ENCODE data around the gene ICAM5. TPM values are rescaled to one million over a fixed set of nuclear protein-coding genes. Genes with fewer than 3 reads are reported as not detected.
"Not testable (repeated sequence)": the region's sequence is repeated elsewhere in the genome, so short reads cannot be mapped to it uniquely, and the experiment has no call there.

Gene ICAM5
- under 1 TPM in 3 of 4 donors, not detected in 1; 0.10 to 0.54 (median 0.52) TPM for polyA plus RNA-seq
- long read RNA-seq, donor 1 = 0 reads
- long read RNA-seq, donor 2 = 0 reads
- long read RNA-seq, donor 3 = 0 reads
- long read RNA-seq, donor 4 = 0 reads
- long read RNA-seq, donor 5 = 0 reads
- long read RNA-seq, donor 6 = 0 reads
- long read RNA-seq, donor 7 = 0 reads
- long read RNA-seq, donor 8 = 0 reads
- long read RNA-seq, donor 9 = 0 reads
- long read RNA-seq, donor 10 = 0 reads

GRCh38 chr19:10289836-10290356, at the start of gene ICAM5:
TSS of gene ICAM5 (plus strand) at chr19:10289952. CDS start at chr19:10290044, 92 bp downstream.
- Histone ChIP-seq H3K27ac (ENCODE audit: low read depth in 1 of 3, low read length in 2 of 3) (no peak within 1 kb of the TSS), H3K4me1 (ENCODE audit: control insufficient read depth in 3 of 3, insufficient read depth in 2 of 3, low read depth in 1 of 3, low read length in 2 of 3) (peaks cover 0 to 53% (median 4%) of the 10 kb centered on the region in 3 donors), H3K9me3 (ENCODE audit: control insufficient read depth in 2 of 2, insufficient read depth in 1 of 2, low read depth in 1 of 2, low read length in 1 of 2) (peaks cover 0 to 8% of the 10 kb centered on the region in 2 donors), H3K4me3 (ENCODE audit: low read depth in 1 of 3, low read length in 3 of 3) (peak within 1 kb of the TSS in 1 of 3 donors; percentile 28), H3K27me3 (ENCODE audit: control insufficient read depth in 3 of 3, insufficient read depth in 3 of 3, low read length in 3 of 3) (peaks cover 4 to 83% (median 37%) of the 10 kb centered on the region in 3 donors), H3K36me3 (ENCODE audit: control insufficient read depth in 3 of 3, insufficient read depth in 2 of 3, low read depth in 1 of 3, low read length in 3 of 3) (peaks cover 0 to 8% (median 0%) of the 10 kb centered on the region in 3 donors)
- 1 to 3% (median 1%) methylated on average over 29 to 45 of the region's 45 CpGs for WGBS, 3 donors
- DNase-seq (no peak), FAIRE-seq (no peak)

- H3K36me3 ChIP-seq (ENCODE audit: control insufficient read depth in 3 of 3, insufficient read depth in 2 of 3, low read depth in 1 of 3, low read length in 3 of 3); FAIRE-seq; H3K27me3 ChIP-seq (ENCODE audit: control insufficient read depth in 3 of 3, insufficient read depth in 3 of 3, low read length in 3 of 3); H3K27ac ChIP-seq (ENCODE audit: low read depth in 1 of 3, low read length in 2 of 3); H3K4me3 ChIP-seq (ENCODE audit: low read depth in 1 of 3, low read length in 3 of 3); H3K4me1 ChIP-seq (ENCODE audit: control insufficient read depth in 3 of 3, insufficient read depth in 2 of 3, low read depth in 1 of 3, low read length in 2 of 3); DNase-seq; H3K9me3 ChIP-seq (ENCODE audit: control insufficient read depth in 2 of 2, insufficient read depth in 1 of 2, low read depth in 1 of 2, low read length in 1 of 2): not testable (repeated sequence)
- WGBS, 3 donors = 91 to 95% (median 92%) methylated on average over 10 to 11 of the region's 11 CpGs
These were observed 47.8 kb upstream of the ICAM5 start for GRCh38 chr19:10241826-10242449.

GRCh38 chr19:10243606-10244005, 46.1 kb upstream of the ICAM5 start:
- FAIRE-seq = no peak

GRCh38 chr19:10245189-10245939, 44.4 kb upstream of the ICAM5 start:
- Histone ChIP-seq H3K4me3 (ENCODE audit: low read depth in 1 of 3, low read length in 3 of 3) (no peak overlapping the region), H3K4me1 (ENCODE audit: control insufficient read depth in 3 of 3, insufficient read depth in 2 of 3, low read depth in 1 of 3, low read length in 2 of 3) (no peaks in the 10 kb centered on the region), H3K9me3 (ENCODE audit: control insufficient read depth in 2 of 2, insufficient read depth in 1 of 2, low read depth in 1 of 2, low read length in 1 of 2) (no peaks in the 10 kb centered on the region), H3K36me3 (ENCODE audit: control insufficient read depth in 3 of 3, insufficient read depth in 2 of 3, low read depth in 1 of 3, low read length in 3 of 3) (no peaks in the 10 kb centered on the region), H3K27ac (ENCODE audit: low read depth in 1 of 3, low read length in 2 of 3) (no peak overlapping the region), H3K27me3 (ENCODE audit: control insufficient read depth in 3 of 3, insufficient read depth in 3 of 3, low read length in 3 of 3) (no peaks in the 10 kb centered on the region)
- FAIRE-seq (no peak), DNase-seq (no peak)
- 69 to 77% (median 74%) methylated on average over 8 to 9 of the region's 9 CpGs for WGBS, 3 donors

More at GRCh38 chr19:10243606-10244005, 46.1 kb upstream of the ICAM5 start:
- no peak for DNase-seq
- H3K27me3 ChIP-seq (ENCODE audit: control insufficient read depth in 3 of 3, insufficient read depth in 3 of 3, low read length in 3 of 3) = no peaks in the 10 kb centered on the region
- whole genome bisulfite sequencing, 3 donors = 88 to 92% (median 92%) methylated on average over 7 of the region's 7 CpGs
- no peaks in the 10 kb centered on the region for H3K9me3 ChIP-seq (ENCODE audit: control insufficient read depth in 2 of 2, insufficient read depth in 1 of 2, low read depth in 1 of 2, low read length in 1 of 2)
- H3K27ac ChIP-seq (ENCODE audit: low read depth in 1 of 3, low read length in 2 of 3) = no peak overlapping the region
- H3K4me3 ChIP-seq (ENCODE audit: low read depth in 1 of 3, low read length in 3 of 3) = no peak overlapping the region
- H3K36me3 ChIP-seq (ENCODE audit: control insufficient read depth in 3 of 3, insufficient read depth in 2 of 3, low read depth in 1 of 3, low read length in 3 of 3) = no peaks in the 10 kb centered on the region
- no peaks in the 10 kb centered on the region for H3K4me1 ChIP-seq (ENCODE audit: control insufficient read depth in 3 of 3, insufficient read depth in 2 of 3, low read depth in 1 of 3, low read length in 2 of 3)

- Histone ChIP-seq H3K4me3 (ENCODE audit: low read depth in 1 of 3, low read length in 3 of 3) (no peak overlapping the region), H3K36me3 (ENCODE audit: control insufficient read depth in 3 of 3, insufficient read depth in 2 of 3, low read depth in 1 of 3, low read length in 3 of 3) (no peaks in the 10 kb centered on the region), H3K27ac (ENCODE audit: low read depth in 1 of 3, low read length in 2 of 3) (no peak overlapping the region), H3K9me3 (ENCODE audit: control insufficient read depth in 2 of 2, insufficient read depth in 1 of 2, low read depth in 1 of 2, low read length in 1 of 2) (no peaks in the 10 kb centered on the region), H3K4me1 (ENCODE audit: control insufficient read depth in 3 of 3, insufficient read depth in 2 of 3, low read depth in 1 of 3, low read length in 2 of 3) (no peaks in the 10 kb centered on the region), H3K27me3 (ENCODE audit: control insufficient read depth in 3 of 3, insufficient read depth in 3 of 3, low read length in 3 of 3) (no peaks in the 10 kb centered on the region)
- DNase-seq (no peak), FAIRE-seq (no peak)
- WGBS, 3 donors = 79 to 85% (median 85%) methylated on average over 6 of the region's 6 CpGs
These were observed 43.2 kb upstream of the ICAM5 start for GRCh38 chr19:10246511-10246910.

GRCh38 chr19:10251792-10252694, 37.7 kb upstream of the ICAM5 start, which contains the start of gene MRPL4:
TSS of gene MRPL4 (plus strand) at chr19:10252214. CDS start at chr19:10252254, 40 bp downstream.
- 0 to 1% (median 0%) methylated on average over 58 to 77 of the region's 77 CpGs for WGBS, 3 donors
- Histone ChIP-seq H3K27me3 (ENCODE audit: control insufficient read depth in 3 of 3, insufficient read depth in 3 of 3, low read length in 3 of 3) (no peaks in the 10 kb centered on the region), H3K9me3 (ENCODE audit: control insufficient read depth in 2 of 2, insufficient read depth in 1 of 2, low read depth in 1 of 2, low read length in 1 of 2) (no peaks in the 10 kb centered on the region), H3K36me3 (ENCODE audit: control insufficient read depth in 3 of 3, insufficient read depth in 2 of 3, low read depth in 1 of 3, low read length in 3 of 3) (peaks cover 2 to 32% (median 4%) of the 10 kb centered on the region in 3 donors), H3K4me1 (ENCODE audit: control insufficient read depth in 3 of 3, insufficient read depth in 2 of 3, low read depth in 1 of 3, low read length in 2 of 3) (no peaks in the 10 kb centered on the region), H3K4me3 (ENCODE audit: low read depth in 1 of 3, low read length in 3 of 3) (peak within 1 kb of the TSS; percentile 33 to 86 (median 81)), H3K27ac (ENCODE audit: low read depth in 1 of 3, low read length in 2 of 3) (peak within 1 kb of the TSS; percentile 46 to 62 (median 53))
- DNase-seq (peak; percentile 98 to 99), FAIRE-seq (peak; percentile 93)

GRCh38 chr19:10252707-10253106, 37.0 kb upstream of the ICAM5 start:
- FAIRE-seq = no peak
- WGBS, 3 donors = 22 to 23% (median 22%) methylated on average over 6 to 8 of the region's 8 CpGs
- H3K4me1 ChIP-seq (ENCODE audit: control insufficient read depth in 3 of 3, insufficient read depth in 2 of 3, low read depth in 1 of 3, low read length in 2 of 3) = no peaks in the 10 kb centered on the region

More at GRCh38 chr19:10252707-10253106, 37.0 kb upstream of the ICAM5 start:
- H3K9me3 ChIP-seq (ENCODE audit: control insufficient read depth in 2 of 2, insufficient read depth in 1 of 2, low read depth in 1 of 2, low read length in 1 of 2) = no peaks in the 10 kb centered on the region
- H3K4me3 ChIP-seq (ENCODE audit: low read depth in 1 of 3, low read length in 3 of 3) = peak overlapping the region; percentile 33 to 86 (median 81)
- peaks cover 4 to 39% (median 5%) of the 10 kb centered on the region in 3 donors for H3K36me3 ChIP-seq (ENCODE audit: control insufficient read depth in 3 of 3, insufficient read depth in 2 of 3, low read depth in 1 of 3, low read length in 3 of 3)
- H3K27ac ChIP-seq (ENCODE audit: low read depth in 1 of 3, low read length in 2 of 3) = peak overlapping the region; percentile 46 to 62 (median 53)
- DNase-seq = no peak
- H3K27me3 ChIP-seq (ENCODE audit: control insufficient read depth in 3 of 3, insufficient read depth in 3 of 3, low read length in 3 of 3) = no peaks in the 10 kb centered on the region
